ENCODE data around the gene KRTAP4-11.

DNA sequence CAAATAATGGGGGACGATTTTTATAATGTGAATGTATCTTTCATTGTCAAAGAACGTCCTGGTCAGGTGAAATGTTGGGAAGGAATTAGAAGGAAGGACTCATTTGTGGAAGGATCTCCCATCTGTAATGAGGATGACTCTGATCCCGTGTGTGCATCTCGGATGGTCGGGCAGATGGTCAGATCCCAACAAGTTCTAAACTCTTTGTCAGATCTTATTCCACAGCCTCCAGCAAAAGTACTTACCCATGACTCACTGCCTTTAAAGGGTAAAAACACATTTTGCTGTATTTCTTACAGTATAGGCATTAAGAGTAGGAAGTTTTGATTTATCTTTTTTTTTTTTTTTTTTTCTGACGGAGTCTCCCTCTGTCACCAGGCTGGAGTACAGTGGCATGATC, 19.7 kb downstream of the KRTAP4-11 start:
- TF ChIP-seq EZH2 (IDR thresholded peaks at IDR 0.05; ENCODE audit: low read length, missing control alignments) (no peak), CTCF (conservative IDR thresholded peaks at IDR 0.05 in 1 of 2, IDR thresholded peaks at IDR 0.05 in 1 of 2; ENCODE audit: low read depth in 1 of 2, low read length in 2 of 2) (no peak)
